OCI-LY3 (cell line): ENCODE results near the gene ANKRD44.

Experiments
- CTCF ChIP-seq: fragments of 200-600, 300-600 bp; sonication (generic); IDR thresholded peaks from 2 replicates; pipeline ENCODE4 v1.5.1; 2014; ENCODE audit warnings: antibody characterized with exemption, low read length, low read depth
- EZH2phosphoT487 ChIP-seq: fragments of 200-600 bp; shearing (Covaris generic); IDR thresholded peaks from 2 replicates; pipeline ENCODE4 v1.6.1; 2018; ENCODE audit warnings: antibody characterized with exemption, mixed run types, low read depth

- TF ChIP-seq CTCF (no peak), EZH2phosphoT487 (no peak)
Observed at GRCh38 chr2:197219636-197220035, 90.9 kb downstream of the ANKRD44 start.
